ENCODE measurements around the gene ZDHHC11B.

Gene ZDHHC11B

DNA sequence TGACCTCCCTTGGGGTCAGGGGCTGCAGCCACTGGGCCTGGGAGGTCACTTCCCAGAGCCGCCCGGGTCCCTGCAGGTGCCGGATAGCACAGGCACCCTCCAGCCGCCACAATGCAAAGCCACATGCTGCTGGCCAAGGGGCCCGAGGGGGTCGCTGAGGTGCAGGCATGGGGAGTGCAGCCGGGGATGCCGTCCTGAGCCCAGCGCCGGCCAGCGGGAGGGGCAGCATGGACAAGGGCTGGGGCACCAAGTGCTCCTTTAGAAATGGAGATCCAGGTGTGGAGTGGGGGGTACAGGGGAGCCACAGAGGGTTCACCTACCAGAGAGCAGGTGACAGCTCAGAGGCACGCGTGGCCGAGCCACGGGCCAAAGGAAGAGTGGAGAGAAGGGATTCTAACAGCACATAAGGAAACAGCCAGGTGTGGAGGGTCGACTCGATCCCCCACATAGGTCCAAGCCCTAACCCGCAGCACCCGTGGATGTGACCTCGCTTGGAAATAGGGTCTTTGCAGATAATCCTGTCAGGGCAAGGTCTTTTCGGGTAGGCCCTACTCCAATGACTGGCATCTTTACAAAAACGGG lies 24.7 kb downstream of the ZDHHC11B start:
- Histone ChIP-seq H3K4me3 (ENCODE audit: low read depth, low read length) (no peak overlapping the region), H3K36me3 (no peaks in the 10 kb centered on the region), H3K27ac (no peak overlapping the region), H3K27me3 (ENCODE audit: insufficient read depth, low read depth, severe bottlenecking) (no peaks in the 10 kb centered on the region), H3K9me3 (ENCODE audit: severe bottlenecking) (peaks cover 6% of the 10 kb centered on the region)
- TF ChIP-seq, protein P1, sequence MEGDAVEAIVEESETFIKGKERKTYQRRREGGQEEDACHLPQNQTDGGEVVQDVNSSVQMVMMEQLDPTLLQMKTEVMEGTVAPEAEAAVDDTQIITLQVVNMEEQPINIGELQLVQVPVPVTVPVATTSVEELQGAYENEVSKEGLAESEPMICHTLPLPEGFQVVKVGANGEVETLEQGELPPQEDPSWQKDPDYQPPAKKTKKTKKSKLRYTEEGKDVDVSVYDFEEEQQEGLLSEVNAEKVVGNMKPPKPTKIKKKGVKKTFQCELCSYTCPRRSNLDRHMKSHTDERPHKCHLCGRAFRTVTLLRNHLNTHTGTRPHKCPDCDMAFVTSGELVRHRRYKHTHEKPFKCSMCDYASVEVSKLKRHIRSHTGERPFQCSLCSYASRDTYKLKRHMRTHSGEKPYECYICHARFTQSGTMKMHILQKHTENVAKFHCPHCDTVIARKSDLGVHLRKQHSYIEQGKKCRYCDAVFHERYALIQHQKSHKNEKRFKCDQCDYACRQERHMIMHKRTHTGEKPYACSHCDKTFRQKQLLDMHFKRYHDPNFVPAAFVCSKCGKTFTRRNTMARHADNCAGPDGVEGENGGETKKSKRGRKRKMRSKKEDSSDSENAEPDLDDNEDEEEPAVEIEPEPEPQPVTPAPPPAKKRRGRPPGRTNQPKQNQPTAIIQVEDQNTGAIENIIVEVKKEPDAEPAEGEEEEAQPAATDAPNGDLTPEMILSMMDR (IDR thresholded peaks at IDR 0.05; ENCODE audit: low read depth, low read length): no peak
- no peak for DNase-seq

DNA sequence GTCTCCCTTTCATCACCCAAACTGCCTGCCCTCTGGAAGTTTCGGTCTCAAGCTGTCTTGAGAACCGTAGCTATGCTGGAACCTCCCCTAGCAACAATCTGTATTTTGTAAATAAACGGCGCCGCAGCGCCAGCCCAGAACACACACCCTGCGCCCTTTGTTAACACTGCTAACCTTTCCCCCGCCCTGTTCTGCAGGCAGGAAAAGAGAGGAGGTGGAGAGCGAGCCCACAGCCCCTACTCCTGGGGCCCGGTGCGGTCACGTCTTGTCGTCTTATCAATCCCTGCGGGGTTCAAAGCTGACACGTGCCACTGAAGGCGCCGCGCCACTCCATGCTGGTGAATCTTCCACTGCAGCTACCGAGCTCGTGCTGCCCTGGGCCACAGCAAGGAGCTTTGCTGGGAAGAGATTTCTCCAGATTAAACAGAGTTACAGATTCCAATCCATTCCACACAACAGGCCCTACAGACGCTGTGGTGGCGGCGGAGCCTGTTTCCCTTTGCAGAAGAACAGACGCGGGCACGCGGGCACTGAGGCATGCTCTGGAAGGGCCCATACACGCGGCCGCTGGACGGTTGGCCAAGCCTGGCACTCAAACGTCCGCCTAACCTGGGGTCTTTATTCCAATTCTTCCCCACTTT lies 25.3 kb downstream of the ZDHHC11B start:
- no peaks in the 10 kb centered on the region for H3K27me3 ChIP-seq (ENCODE audit: insufficient read depth, low read depth, severe bottlenecking)
- no peak for DNase-seq

DNA sequence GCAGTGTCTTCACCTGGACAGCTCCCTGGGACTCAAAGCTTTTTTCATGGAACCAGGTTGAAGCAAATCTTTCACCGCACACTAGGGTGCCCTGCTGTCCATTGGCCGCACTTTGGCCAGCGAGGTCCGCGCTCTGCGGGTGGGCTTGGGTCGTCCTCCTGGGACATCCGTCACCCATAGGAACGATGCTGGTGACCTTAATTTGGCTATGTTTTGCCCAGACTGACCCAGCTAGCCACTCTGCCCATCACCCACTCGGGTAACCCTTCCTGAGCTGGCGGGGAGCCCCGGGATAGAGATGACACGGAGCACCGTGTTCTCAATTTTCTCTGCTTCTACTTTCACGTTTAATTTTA lies 25.9 kb downstream of the ZDHHC11B start:
- Histone ChIP-seq H3K9me3 (ENCODE audit: severe bottlenecking) (peaks cover 2% of the 10 kb centered on the region), H3K27ac (no peak overlapping the region), H3K36me3 (no peaks in the 10 kb centered on the region), H3K27me3 (ENCODE audit: insufficient read depth, low read depth, severe bottlenecking) (no peaks in the 10 kb centered on the region), H3K4me3 (ENCODE audit: low read depth, low read length) (no peak overlapping the region)
- TF ChIP-seq, protein P1 (IDR thresholded peaks at IDR 0.05; ENCODE audit: low read depth, low read length): no peak
- DNase-seq: no peak

More for the DNA sequence above, 25.3 kb downstream of the ZDHHC11B start:
- H3K4me3 ChIP-seq (ENCODE audit: low read depth, low read length): no peak overlapping the region
- H3K9me3 ChIP-seq (ENCODE audit: severe bottlenecking): peaks cover 6% of the 10 kb centered on the region
- TF ChIP-seq, protein P1 (IDR thresholded peaks at IDR 0.05; ENCODE audit: low read depth, low read length): no peak
- H3K36me3 ChIP-seq: no peaks in the 10 kb centered on the region
- no peak overlapping the region for H3K27ac ChIP-seq

DNA sequence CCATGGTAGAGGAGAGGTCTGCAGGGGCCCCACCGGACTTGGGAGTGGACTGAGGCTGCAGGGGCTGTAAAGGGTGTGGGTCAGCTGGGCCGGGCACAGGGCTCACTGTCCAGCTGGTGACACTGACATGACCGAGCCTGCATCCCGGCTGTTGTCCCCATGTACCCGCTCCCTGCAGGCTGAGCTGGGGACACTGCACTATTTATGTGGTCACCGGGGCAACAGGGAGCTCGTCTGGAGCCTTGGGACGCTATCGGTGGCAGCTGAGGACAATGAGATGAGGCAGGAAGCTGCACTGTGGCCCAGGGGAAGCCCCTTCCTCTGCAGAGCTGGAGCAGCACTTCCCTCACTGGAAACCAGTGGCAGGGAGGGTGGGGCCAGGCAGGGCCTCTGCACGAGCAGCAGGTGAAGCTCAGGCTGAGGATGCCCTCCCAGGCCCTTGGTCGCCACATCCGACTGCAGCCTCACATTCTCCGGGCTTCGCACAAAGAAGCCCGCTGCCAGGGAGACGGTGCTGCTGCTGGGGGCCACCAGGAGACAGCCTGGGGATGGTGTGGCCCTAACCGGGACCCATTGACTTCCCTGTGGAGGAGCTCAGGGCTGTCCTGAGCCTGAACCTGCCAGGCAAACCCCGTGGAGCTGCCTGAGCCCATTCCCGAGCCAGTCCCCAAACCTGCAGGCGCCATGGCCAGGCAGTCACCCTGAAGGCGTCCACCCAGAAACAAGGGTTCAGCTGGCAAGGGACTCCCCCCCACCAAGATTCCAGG lies 26.4 kb downstream of the ZDHHC11B start:
- TF ChIP-seq, protein P1 (IDR thresholded peaks at IDR 0.05; ENCODE audit: low read depth, low read length): no peak
- no peak overlapping the region for H3K4me3 ChIP-seq (ENCODE audit: low read depth, low read length)

DNA sequence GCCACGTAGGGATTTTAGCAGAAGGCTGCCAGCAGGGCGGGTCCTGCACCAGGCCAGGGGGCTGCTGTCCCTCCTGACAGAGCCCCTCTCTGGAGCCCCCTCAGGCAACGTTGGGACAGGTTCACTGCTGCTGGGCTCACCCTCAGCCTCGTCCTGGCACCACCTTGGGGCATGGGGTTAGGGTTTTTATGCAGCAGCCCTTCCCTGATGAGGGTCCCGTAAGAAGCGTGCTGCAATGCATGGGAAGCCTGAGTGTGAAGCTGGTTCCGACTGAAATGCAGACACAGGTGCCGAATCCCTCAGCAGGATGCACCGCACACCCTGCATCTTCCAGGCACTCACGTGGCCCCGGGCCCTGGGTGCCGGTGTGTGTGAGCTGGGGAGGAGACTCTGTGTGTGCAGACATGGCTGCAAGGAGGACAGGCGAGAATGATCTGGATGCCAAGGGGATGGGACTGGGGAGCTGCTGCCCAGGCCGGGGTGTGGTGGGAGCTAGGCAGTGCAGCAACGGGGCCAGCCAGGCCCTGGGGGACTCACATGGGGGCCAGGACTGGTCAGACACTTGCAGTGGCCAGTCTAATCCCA lies 27.1 kb downstream of the ZDHHC11B start:
- no peak for DNase-seq
- Histone ChIP-seq H3K27me3 (ENCODE audit: insufficient read depth, low read depth, severe bottlenecking) (no peaks in the 10 kb centered on the region), H3K9me3 (ENCODE audit: severe bottlenecking) (peaks cover 2% of the 10 kb centered on the region), H3K27ac (no peak overlapping the region), H3K4me3 (ENCODE audit: low read depth, low read length) (no peak overlapping the region), H3K36me3 (no peaks in the 10 kb centered on the region)
- TF ChIP-seq, protein P1 (IDR thresholded peaks at IDR 0.05; ENCODE audit: low read depth, low read length): no peak

More for the DNA sequence above, 26.4 kb downstream of the ZDHHC11B start:
- DNase-seq: peak; percentile 89
- no peaks in the 10 kb centered on the region for H3K36me3 ChIP-seq
- no peaks in the 10 kb centered on the region for H3K27me3 ChIP-seq (ENCODE audit: insufficient read depth, low read depth, severe bottlenecking)
- H3K9me3 ChIP-seq (ENCODE audit: severe bottlenecking): peaks cover 2% of the 10 kb centered on the region
- H3K27ac ChIP-seq: no peak overlapping the region

All from WERI-Rb-1 (cell line).